Parathyroid adenoma (tissue), 2 donors: Measurements from ENCODE around the gene WDR70.

ENCODE experiments used
- H2AFZ ChIP-seq: fragments of 300-600 bp; sonication (generic); one replicate; pipeline ENCODE4 v1.7.0; 2017; ENCODE audit warnings: antibody characterized with exemption, mild to moderate bottlenecking
- H3K27ac ChIP-seq: fragments of 300-600 bp; sonication (generic); one replicate; pipeline ENCODE4 v1.7.0; 2017
- H3K27me3 ChIP-seq: fragments of 300-600 bp; sonication (generic); one replicate; pipeline ENCODE4 v1.7.0; 2017; ENCODE audit warnings: low read length; ENCODE audit not compliant: control insufficient read depth, insufficient read depth
- H3K36me3 ChIP-seq: fragments of 300-600 bp; sonication (generic); one replicate; pipeline ENCODE4 v1.7.0; 2017; ENCODE audit warnings: low read length; ENCODE audit not compliant: control insufficient read depth, insufficient read depth
- H3K4me1 ChIP-seq: fragments of 300-600 bp; sonication (generic); one replicate; pipeline ENCODE4 v1.7.0; 2017; ENCODE audit warnings: control low read depth
- H3K4me2 ChIP-seq: fragments of 300-600 bp; sonication (generic); one replicate; pipeline ENCODE4 v1.7.0; 2017; ENCODE audit warnings: low read length
- H3K4me3 ChIP-seq: fragments of 300-600 bp; sonication (generic); one replicate; pipeline ENCODE4 v1.7.0; 2017; ENCODE audit warnings: low read depth, low read length
- H3K79me2 ChIP-seq: fragments of 300-600 bp; sonication (generic); one replicate; pipeline ENCODE4 v1.7.0; 2017; ENCODE audit warnings: control low read depth
- H3K9ac ChIP-seq: fragments of 300-600 bp; sonication (generic); one replicate; pipeline ENCODE4 v1.7.0; 2017; ENCODE audit warnings: mild to moderate bottlenecking
- H3K9me3 ChIP-seq: fragments of 300-600 bp; sonication (generic); one replicate; pipeline ENCODE4 v1.7.0; 2017; ENCODE audit warnings: low read length; ENCODE audit not compliant: control insufficient read depth
- CTCF ChIP-seq: fragments of 300-600 bp; sonication (generic); IDR thresholded peaks from one replicate; pipeline ENCODE4 v1.7.0; 2017; ENCODE audit warnings: antibody characterized with exemption, mild to moderate bottlenecking
- donor health status: primary hyperparathyroidism.

WDR70 gene

DNA sequence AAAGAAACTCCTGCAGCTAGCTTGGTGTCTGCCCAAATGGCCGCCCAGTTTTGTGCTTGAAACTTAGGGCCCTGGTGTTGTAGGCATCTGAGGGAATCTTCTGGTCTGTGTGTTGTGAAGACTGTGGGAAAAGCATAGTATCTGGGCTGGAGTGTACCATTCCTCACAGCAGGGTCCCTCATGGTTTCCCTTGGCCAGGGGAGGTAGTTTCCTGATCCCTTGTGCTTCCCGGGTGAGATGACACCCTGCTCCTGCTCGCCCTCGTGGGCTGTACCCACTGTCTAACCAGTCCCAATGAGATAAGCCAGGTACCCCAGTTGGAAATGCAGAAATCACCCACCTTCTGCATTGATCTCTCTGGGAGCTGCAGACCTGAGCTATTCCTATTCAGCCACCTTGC lies 277.9 kb downstream of the WDR70 start:
- Histone ChIP-seq H3K36me3 (no peaks in the 10 kb centered on the region), H3K4me3 (no peak overlapping the region), H3K4me1 (peaks cover 7% of the 10 kb centered on the region), H3K79me2 (peaks cover 3% of the 10 kb centered on the region), H3K27ac (no peak overlapping the region), H3K4me2 (no peak overlapping the region), H3K9me3 (no peaks in the 10 kb centered on the region), H3K9ac (no peak overlapping the region), H2AFZ (no peak overlapping the region), H3K27me3 (no peaks in the 10 kb centered on the region)
- TF ChIP-seq CTCF: no peak

- H2AFZ ChIP-seq: no peak overlapping the region
- peaks cover 7% of the 10 kb centered on the region for H3K4me1 ChIP-seq
- no peak overlapping the region for H3K4me3 ChIP-seq
- no peak overlapping the region for H3K4me2 ChIP-seq
- peaks cover 3% of the 10 kb centered on the region for H3K79me2 ChIP-seq
- no peaks in the 10 kb centered on the region for H3K27me3 ChIP-seq
- no peak overlapping the region for H3K9ac ChIP-seq
- no peaks in the 10 kb centered on the region for H3K9me3 ChIP-seq
- H3K27ac ChIP-seq: no peak overlapping the region
- no peak for TF ChIP-seq CTCF
- no peaks in the 10 kb centered on the region for H3K36me3 ChIP-seq
Measured at GRCh38 chr5:37658440-37658839, 279.3 kb downstream of the WDR70 start.

- no peaks in the 10 kb centered on the region for H3K9me3 ChIP-seq
- H3K79me2 ChIP-seq: peaks cover 3% of the 10 kb centered on the region
- H3K4me3 ChIP-seq: no peak overlapping the region
- H3K36me3 ChIP-seq: no peaks in the 10 kb centered on the region
- no peak overlapping the region for H3K9ac ChIP-seq
- H3K27ac ChIP-seq: no peak overlapping the region
- TF ChIP-seq CTCF: no peak
- no peak overlapping the region for H3K4me2 ChIP-seq
- H2AFZ ChIP-seq: no peak overlapping the region
- H3K27me3 ChIP-seq: no peaks in the 10 kb centered on the region
- peaks cover 7% of the 10 kb centered on the region for H3K4me1 ChIP-seq
Measured at GRCh38 chr5:37660319-37660718, 281.2 kb downstream of the WDR70 start.

- peaks cover 7% of the 10 kb centered on the region for H3K4me1 ChIP-seq
- H2AFZ ChIP-seq: no peak overlapping the region
- no peaks in the 10 kb centered on the region for H3K79me2 ChIP-seq
- no peaks in the 10 kb centered on the region for H3K36me3 ChIP-seq
- no peak overlapping the region for H3K9ac ChIP-seq
- no peak overlapping the region for H3K4me3 ChIP-seq
- no peak overlapping the region for H3K4me2 ChIP-seq
- no peak overlapping the region for H3K27ac ChIP-seq
- H3K27me3 ChIP-seq: no peaks in the 10 kb centered on the region
- H3K9me3 ChIP-seq: no peaks in the 10 kb centered on the region
- TF ChIP-seq CTCF: no peak
Measured at GRCh38 chr5:37661227-37661920, 282.3 kb downstream of the WDR70 start.

DNA sequence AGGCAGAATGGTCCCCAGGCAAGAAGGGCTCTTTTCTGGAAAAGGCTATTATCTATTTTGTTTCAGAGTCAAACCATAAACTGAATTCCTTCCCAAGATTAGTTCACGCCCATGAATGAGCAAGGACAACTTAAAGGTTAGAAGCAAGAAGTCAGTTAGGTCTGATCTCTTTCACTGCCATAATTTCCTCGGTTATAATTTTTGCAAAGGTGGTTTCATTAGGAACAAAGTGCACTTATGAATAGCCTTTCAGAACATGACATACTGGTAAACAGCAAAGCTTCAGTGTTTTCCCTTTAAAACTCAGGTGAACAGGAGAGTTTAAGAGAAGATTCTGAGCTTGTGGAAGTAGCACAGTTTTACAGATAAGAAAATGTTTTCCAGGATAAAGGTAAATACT lies 282.8 kb downstream of the WDR70 start:
- Histone ChIP-seq H3K36me3 (no peaks in the 10 kb centered on the region), H3K4me2 (no peak overlapping the region), H3K27ac (no peak overlapping the region), H3K4me3 (no peak overlapping the region), H3K4me1 (peaks cover 7% of the 10 kb centered on the region), H3K79me2 (no peaks in the 10 kb centered on the region), H3K9ac (no peak overlapping the region), H2AFZ (no peak overlapping the region), H3K9me3 (no peaks in the 10 kb centered on the region), H3K27me3 (no peaks in the 10 kb centered on the region)
- no peak for TF ChIP-seq CTCF
